GM19467 (cell line): Measurements from ENCODE around the gene RGPD4.
A peak's percentile ranks its signal among the peaks of the same experiment; 100 is the strongest.
"Not testable (repeated sequence)": the region's sequence is repeated elsewhere in the genome, so short reads cannot be mapped to it uniquely, and the experiment has no call there.

Experiments used
- ATAC-seq: cut with Tn5 transposase; IDR thresholded peaks from one replicate; pipeline ENCODE4 v1.9.1; 2021; ENCODE audit warnings: mild to moderate bottlenecking, moderate library complexity; ENCODE audit not compliant: unreplicated experiment

Gene RGPD4

DNA sequence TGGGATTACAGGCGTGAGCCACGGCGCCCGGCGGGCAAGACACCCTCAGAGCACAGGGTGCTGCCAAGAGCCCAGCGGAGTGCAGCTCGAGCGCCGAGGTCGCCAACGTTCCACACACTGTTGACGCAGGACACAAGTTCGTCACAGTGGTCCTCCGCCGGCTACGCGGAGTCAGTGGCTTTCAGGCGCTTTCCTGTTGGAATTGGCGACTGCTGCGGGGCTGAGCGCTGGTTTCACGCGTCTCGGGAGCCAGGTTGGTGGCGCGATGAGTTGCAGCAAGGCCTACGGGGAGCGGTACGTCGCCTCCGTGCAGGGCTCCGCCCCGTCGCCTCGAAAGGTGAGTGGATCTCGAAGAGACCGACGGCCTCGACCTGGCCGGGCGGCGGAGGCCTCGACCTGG lies at the start of gene RGPD4:
Gene RGPD4 (plus strand): TSS at position 144 of the 400 bp plus-strand sequence. CDS start 122 bp downstream, at position 266.
- not testable (repeated sequence) for ATAC-seq

DNA sequence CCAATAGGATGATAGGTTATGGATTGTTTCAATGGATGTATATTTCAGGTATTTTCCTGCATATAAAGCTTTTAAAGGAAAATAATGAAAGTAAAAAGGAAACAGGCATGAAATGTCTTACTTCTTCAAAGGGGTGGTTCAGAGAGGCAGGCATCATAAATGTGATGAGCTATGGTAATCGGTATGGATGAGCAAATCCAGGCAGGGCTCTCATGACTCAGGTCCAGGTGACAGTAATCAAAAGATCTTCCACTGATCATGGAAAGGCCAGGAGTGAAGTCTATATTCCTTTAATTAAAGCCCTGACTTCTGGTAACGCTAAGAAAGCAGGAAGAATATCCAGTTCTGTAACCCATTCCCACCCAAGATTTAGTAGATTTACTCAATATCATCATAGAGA lies 48.7 kb upstream of the RGPD4 start:
- no peak for ATAC-seq

DNA sequence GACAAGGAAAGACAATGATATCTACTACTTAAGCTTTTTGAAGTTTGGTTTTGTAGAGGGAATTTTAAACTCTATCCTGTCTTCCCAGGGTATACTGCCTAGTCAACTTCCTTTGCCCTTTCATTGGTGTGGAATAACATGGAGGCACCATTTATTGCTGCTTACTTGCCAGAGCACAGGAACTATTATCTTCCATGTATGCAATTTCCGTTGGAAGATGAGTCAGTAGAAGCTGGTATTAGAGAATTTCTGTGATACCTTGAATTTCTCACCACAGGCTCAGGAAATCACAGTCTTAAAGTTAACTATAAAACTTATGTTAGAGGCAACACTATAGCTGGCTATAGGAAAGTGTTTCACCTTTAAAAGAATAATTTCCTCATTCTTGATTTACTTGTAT lies 40.9 kb upstream of the RGPD4 start:
- no peak for ATAC-seq

DNA sequence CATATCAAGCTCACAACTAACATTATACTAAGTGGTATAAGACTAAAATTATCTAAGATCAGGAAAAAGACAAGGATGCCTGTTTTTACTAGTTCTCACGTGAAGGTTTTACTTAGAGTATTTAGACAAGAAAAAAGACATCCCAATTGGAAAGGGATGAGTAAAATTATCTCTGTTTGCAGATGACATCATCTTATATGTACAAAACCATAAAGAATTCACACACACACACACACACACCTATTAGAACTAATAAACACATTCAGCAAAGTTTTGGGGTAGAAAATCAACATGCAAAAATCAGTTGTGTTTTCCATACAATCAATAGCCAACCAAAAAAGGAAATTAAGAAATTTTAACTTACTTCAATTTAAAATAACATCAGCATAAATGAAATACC lies 35.9 kb upstream of the RGPD4 start:
- ATAC-seq = no peak

DNA sequence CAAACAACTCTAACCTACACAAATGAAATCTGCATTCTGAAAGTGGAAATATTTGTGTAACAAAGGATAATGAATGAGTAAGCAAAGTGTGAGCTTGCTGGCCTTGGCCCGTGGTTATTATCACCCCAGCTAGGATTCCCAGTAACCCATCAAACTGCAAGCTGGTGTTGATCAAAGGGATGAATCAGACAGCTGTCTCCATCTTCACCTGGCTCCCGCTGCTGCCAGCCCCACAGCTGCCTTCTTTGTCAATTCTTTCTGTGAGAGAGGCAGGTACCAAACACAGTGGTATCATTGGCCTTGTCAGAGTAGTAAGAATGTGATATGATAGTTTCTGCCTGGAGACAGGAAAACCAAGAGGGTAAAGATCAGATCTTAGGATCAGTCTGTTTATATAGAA lies 25.2 kb upstream of the RGPD4 start:
- ATAC-seq = no peak

- ATAC-seq = no peak
Measured at GRCh38 chr2:107804608-107805498, 21.8 kb upstream of the RGPD4 start.

GRCh38 chr2:107806901-107807300 lies 19.8 kb upstream of the RGPD4 start:
- no peak for ATAC-seq

DNA sequence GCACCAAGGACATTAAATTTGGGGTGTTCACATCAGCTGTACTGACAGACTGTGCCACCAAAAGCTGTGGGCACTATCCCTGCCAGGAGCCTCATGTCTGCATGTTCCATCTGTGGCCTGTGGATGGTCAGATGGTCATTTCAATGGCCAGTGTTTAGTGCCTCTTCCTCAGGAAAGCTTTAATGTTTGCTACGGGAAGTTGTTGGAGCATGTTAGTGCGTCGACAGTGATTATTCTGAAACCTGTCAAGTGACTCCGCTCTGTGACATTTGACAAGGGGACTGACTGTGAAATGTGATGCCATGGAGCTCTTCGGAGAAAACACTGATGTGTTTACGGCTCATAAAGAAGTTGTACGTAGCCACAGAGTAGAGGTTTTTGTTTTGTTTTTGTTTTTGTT lies 18.7 kb upstream of the RGPD4 start:
- ATAC-seq = no peak

GRCh38 chr2:107808959-107809358 lies 17.7 kb upstream of the RGPD4 start:
- ATAC-seq = no peak

DNA sequence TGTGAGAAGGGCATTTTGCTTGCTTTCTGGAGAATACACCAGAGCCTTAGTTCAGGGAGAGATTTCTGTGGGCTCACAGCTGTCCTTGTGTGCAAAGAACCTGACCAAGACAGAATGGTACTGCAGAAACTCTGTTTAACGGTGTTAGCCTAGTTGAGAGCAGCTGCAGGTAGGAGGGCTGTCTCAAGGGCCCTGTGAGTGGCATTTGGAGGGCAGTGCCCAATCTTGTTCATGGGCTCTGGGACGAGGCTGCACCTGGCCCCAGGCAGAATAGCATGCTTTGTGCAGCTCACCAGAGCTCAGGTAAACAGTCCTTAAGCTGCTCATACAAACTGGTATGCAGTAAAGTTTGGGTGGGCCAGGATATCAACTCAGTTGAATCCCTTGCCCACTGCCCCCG lies 16.9 kb upstream of the RGPD4 start:
- no peak for ATAC-seq

- ATAC-seq = no peak
Measured at GRCh38 chr2:107810734-107811133, 16.0 kb upstream of the RGPD4 start.

GRCh38 chr2:107811411-107811810 lies 15.3 kb upstream of the RGPD4 start:
- no peak for ATAC-seq

DNA sequence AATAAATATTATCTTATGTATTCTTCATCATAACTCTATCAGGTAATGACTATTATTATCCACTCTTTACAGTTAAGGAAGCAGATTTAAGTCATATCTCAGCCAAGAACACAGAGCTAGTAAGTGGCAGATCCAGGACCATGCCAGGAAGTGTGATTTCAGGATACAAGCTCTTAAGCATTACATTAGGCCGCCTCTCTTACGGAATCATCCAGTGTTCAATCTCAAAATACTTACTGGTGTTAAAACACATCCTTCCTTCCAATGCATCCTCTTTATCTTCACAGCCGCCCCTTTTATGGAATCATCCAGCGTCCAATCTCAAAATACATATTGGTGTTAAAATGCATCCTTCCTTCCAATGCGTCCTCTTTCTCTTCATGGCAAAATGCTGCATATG lies 14.7 kb upstream of the RGPD4 start:
- ATAC-seq = no peak

DNA sequence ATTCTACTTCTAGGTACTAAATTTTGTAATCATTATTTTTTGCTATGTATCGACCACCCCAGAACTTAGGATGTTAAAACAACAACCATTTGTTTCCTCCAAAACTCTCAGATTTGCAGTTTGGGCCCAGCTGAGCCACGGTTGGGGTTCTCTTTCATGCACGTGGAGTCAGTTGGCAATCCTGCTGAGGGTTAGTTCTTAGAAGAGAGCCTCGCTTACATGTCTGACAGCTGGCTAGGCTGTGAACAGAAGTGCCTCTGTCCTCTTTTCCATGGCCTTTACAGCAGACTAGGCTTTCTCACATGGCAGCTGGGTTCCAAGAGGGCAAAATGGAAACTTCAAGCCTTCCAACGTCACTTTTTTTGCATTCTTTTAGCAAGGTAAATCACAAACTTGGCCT lies 9.3 kb upstream of the RGPD4 start:
- ATAC-seq = no peak

DNA sequence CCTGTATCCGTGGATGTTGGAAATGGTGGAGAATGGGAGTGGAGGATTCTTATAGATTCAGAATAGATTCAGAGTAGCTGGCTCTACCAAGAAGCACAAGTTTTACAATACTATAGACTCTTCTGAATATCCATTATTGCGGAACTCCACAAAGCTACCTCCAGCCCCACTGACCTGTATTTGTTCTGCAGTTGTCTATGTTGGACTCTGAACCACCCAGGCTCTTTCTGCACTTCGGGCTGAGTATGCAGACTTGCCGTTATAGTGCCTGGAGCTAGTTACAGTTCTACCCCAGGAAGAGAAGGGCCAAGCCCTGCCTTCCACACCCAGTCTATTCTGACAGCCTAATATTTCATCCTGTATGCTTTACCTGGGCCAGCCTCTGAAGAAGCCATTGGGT lies 4.4 kb upstream of the RGPD4 start:
- ATAC-seq = no peak

DNA sequence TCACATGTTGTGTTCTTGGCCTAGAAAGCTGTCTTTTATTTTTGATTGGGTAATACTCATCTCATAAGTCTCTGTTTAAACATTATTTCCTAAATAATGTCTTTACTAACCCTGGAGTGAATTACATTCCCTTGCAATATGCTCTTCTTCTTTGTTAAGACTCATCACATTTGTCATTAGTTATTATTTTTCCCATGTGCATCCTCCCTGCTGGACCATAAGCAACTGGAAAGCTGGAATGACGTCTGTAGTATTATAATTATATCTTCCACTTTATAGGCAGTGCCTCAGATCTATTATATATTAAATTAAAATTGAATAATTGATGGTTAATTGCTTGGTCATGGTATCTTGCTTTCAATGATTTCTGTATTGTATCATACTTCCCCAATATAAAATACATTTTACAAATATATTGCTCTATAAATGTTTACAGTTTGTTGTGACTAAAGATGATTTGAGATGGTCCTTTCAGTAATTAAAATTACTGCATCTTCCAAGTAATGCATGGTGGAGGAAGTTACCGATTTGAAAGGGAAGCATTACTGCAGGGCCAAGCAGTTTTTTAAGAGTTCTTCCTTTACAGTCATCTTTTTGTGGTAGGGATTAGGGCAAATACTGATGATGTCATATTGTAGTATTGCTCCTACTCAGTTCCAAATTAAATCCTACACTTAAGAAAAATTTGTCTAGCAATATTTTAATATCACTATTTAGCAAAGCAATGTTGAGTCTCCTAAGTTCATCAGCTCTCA lies 2.1 kb upstream of the RGPD4 start:
- ATAC-seq = no peak

DNA sequence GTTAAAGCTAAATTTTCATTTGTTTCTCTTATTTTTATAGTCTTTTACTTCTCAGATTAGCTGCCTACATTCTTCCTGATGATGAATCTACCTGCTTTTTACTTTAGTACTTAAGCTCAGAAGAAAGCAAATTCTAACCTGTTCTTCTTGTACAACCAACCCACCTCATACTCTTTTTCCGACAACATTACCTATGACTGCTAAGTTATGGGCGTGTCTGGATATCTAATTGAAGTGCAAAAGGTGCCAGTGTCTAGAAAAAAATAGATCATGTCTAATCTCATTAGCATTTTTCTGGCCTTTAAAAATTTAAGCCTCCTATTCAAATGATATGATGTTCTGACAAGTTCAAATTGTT lies 1.5 kb upstream of the RGPD4 start:
- ATAC-seq = no peak

- ATAC-seq = not testable (repeated sequence)
Measured at GRCh38 chr2:107829514-107829913, 2.8 kb downstream of the RGPD4 start.

GRCh38 chr2:107833152-107833551 lies 6.5 kb downstream of the RGPD4 start:
- ATAC-seq = not testable (repeated sequence)

- not testable (repeated sequence) for ATAC-seq
Measured at GRCh38 chr2:107833618-107834017, 6.9 kb downstream of the RGPD4 start.

DNA sequence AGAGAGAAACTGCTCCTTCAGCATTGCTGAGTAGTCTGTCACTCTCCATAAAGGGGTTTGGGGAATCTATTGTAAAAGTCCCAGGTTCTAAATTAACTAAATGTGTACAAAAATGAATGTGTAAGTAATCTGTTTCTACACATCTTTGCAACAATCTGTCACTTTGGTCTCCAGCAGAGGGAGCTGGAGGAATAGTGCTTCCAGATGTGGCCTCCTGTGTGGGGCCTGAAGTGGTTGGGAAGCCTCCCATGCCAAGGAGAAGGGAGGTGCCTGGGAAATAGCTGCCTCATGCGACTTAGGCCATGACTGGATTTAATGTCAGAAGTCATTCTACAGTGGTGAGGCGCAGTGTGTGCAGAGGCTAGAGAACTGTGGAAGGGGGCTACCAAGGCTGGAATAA lies 89.4 kb downstream of the RGPD4 start:
- ATAC-seq = not testable (repeated sequence)

GRCh38 chr2:107916696-107917370 lies 90.1 kb downstream of the RGPD4 start:
- peak; percentile 46 for ATAC-seq
